Measurements from ENCODE around the gene CEP131. TPM values are rescaled to one million over a fixed set of nuclear protein-coding genes. Genes with fewer than 3 reads are reported as not detected.

The CEP131 gene
- total and polyA plus RNA-seq, 7 donors, result 3.7 to 8.6 (median 4.9) TPM

DNA sequence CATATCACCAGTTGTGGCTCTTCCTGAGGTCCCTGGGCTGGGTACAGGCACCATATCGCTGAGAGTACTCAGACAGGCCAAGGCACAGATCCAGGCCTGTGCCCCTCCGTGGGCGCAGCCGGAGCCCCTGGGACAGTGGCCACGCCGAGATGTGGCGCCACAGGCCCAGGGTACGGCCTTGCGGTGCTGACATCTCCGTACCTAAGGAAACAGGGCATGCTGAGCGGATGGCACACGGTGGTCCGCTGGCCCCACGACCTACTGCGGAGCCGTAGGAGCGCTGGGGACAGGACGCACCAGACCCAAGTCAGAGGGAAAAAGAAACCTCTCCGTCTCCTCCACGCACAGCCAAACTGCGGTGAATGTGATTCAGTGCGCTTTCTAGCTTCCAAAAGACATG lies 42.8 kb upstream of the CEP131 start:
- TF ChIP-seq, protein P1, sequence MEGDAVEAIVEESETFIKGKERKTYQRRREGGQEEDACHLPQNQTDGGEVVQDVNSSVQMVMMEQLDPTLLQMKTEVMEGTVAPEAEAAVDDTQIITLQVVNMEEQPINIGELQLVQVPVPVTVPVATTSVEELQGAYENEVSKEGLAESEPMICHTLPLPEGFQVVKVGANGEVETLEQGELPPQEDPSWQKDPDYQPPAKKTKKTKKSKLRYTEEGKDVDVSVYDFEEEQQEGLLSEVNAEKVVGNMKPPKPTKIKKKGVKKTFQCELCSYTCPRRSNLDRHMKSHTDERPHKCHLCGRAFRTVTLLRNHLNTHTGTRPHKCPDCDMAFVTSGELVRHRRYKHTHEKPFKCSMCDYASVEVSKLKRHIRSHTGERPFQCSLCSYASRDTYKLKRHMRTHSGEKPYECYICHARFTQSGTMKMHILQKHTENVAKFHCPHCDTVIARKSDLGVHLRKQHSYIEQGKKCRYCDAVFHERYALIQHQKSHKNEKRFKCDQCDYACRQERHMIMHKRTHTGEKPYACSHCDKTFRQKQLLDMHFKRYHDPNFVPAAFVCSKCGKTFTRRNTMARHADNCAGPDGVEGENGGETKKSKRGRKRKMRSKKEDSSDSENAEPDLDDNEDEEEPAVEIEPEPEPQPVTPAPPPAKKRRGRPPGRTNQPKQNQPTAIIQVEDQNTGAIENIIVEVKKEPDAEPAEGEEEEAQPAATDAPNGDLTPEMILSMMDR (IDR thresholded peaks at IDR 0.05), result no peak
- WGBS, 3 donors, result 93 to 97% (median 94%) methylated on average over 22 of the region's 22 CpGs
- Histone ChIP-seq H3K9me3 (no peaks in the 10 kb centered on the region), H3K27ac (no peak overlapping the region), H3K27me3 (ENCODE audit: insufficient read depth in 3 of 3, low read length in 2 of 3) (no peaks in the 10 kb centered on the region), H3K36me3 (ENCODE audit: insufficient read depth in 1 of 2, low read depth in 1 of 2) (peaks cover 0 to 89% of the 10 kb centered on the region in 2 donors), H3K4me1 (no peaks in the 10 kb centered on the region), H3K4me3 (no peak overlapping the region)
- DNase-seq (no peak), ATAC-seq (no peak)
- intact Hi-C loops (cut with DNase I), result no loop called here

DNA sequence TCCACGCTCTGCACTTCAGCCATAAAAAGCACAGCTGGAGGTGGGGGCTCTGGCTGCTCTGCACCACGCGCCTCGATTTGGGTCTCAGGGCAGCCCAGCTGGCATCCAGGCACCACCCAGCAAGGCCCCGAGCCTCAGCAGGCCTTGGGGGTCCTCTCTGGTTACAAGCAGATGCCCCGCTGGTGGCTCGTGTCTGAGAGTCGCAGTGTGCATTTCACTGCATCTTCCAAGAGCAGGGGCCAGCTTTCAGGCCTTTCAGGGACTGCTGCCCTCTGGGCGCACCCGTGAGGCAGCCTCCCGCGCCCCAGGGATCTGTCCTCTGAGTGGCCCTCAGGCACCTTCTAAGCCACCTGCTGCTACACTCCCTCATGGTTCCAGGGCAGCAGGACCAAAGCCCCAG lies 41.9 kb upstream of the CEP131 start:
- Histone ChIP-seq H3K9me3 (no peaks in the 10 kb centered on the region), H3K36me3 (ENCODE audit: insufficient read depth in 1 of 2, low read depth in 1 of 2) (peaks cover 0 to 89% of the 10 kb centered on the region in 2 donors), H3K27me3 (ENCODE audit: insufficient read depth in 3 of 3, low read length in 2 of 3) (no peaks in the 10 kb centered on the region), H3K4me1 (no peaks in the 10 kb centered on the region), H3K4me3 (no peak overlapping the region), H3K27ac (no peak overlapping the region)
- WGBS, 3 donors, result 85 to 87% (median 86%) methylated on average over 12 of the region's 12 CpGs
- intact Hi-C loops (cut with DNase I), result no loop called here
- DNase-seq (no peak), ATAC-seq (no peak)
- TF ChIP-seq, protein P1 (IDR thresholded peaks at IDR 0.05), result no peak

DNA sequence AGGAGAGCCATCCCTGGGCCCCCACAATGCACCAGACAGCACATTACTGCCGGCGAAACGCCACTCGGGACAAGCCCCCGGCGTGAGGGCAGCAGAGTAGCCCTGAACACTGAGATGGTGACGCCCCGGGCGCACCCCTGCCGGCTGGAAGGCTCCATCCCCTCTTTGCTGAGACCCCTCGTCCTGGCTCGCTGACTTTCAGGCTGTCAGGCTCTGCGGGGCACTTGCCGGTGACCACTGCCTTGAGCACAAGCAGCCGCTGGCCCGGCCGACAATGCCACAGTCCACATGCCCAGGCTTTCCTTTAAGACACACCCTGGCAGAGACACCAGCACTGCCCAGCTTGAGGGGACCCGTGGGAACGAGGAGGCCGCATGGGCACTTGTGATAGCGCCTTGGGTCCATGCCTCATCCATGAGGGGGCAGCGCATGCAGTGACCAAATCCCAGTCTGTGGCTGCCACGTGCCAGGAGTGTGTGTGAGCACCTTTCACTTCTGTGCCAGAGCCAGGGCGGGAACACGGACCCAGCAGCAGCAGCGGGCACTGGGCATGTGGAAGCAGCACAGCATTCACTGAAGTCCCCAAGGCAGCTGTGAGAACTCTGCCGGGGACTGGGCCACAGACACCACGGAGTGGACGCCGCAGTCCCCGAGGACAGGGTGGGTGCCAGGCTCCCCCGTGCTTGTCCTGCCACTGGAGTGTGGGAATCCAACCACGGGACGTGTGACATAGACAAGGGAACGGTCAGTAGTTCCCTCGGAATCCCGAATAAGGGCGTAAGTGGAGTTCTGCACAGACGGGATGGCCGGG lies 40.8 kb upstream of the CEP131 start:
- intact Hi-C loops (cut with DNase I), result no loop called here
- ATAC-seq (no peak), DNase-seq (no peak)

DNA sequence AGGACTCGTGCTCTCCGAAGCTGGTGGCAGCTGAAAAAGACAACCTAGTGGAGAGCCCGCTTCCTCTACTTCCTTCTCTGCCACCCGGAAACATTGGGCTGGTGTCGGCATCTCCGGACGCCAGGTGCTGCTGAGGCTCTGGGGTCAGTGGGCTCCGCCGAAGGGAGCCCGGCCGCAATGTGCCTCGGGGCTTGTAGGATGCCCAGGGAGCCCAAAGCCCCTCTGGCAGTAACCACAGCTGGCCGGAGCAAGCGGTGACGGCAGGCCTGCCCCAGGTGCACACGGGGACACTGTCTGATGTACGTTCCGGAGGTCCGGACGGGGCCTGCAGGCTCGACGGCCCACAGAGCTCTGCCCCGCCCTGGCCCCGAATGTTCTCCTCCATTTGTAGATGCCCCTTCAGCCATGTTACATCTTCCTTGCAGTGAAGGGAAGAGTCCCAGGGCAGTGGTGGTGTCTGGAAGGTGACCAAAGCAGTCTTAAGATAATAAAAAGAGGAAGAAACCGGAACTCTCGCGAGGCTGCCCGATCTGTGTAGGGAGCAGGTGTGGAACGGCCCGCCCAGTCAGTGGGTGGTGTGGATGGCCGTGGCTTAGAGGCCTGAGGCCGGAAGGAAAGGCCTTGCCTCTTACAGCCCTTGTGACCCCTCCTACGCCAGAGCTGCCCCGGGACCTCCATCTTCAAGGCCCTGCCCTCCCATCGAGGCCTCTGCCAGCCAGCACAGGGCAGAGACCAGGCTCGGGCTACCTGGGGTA lies 39.0 kb upstream of the CEP131 start:
- H3K36me3 ChIP-seq (ENCODE audit: insufficient read depth in 1 of 2, low read depth in 1 of 2), result peaks cover 0 to 76% of the 10 kb centered on the region in 2 donors
- H3K4me3 ChIP-seq, result no peak overlapping the region
- no peak overlapping the region for H3K27ac ChIP-seq
- H3K4me1 ChIP-seq, result no peaks in the 10 kb centered on the region
- TF ChIP-seq, protein P1 (IDR thresholded peaks at IDR 0.05), result no peak
- ATAC-seq, result no peak
- no peaks in the 10 kb centered on the region for H3K9me3 ChIP-seq
- H3K27me3 ChIP-seq (ENCODE audit: insufficient read depth in 3 of 3, low read length in 2 of 3), result no peaks in the 10 kb centered on the region
- 91 to 93% (median 92%) methylated on average over 35 to 36 of the region's 36 CpGs for WGBS, 3 donors
- intact Hi-C loops (cut with DNase I), result no loop called here
- no peak for DNase-seq

More for the DNA sequence above, 40.8 kb upstream of the CEP131 start:
- Histone ChIP-seq H3K36me3 (ENCODE audit: insufficient read depth in 1 of 2, low read depth in 1 of 2) (peaks cover 0 to 89% of the 10 kb centered on the region in 2 donors), H3K4me1 (no peaks in the 10 kb centered on the region), H3K27me3 (ENCODE audit: insufficient read depth in 3 of 3, low read length in 2 of 3) (no peaks in the 10 kb centered on the region), H3K9me3 (no peaks in the 10 kb centered on the region), H3K27ac (no peak overlapping the region), H3K4me3 (no peak overlapping the region)
- 90 to 92% (median 92%) methylated on average over 39 to 40 of the region's 40 CpGs for WGBS, 3 donors
- TF ChIP-seq, protein P1 (IDR thresholded peaks at IDR 0.05), result no peak
